HepG2 (cell line): ENCODE data around the gene CFAP70. TPM values are rescaled to one million over a fixed set of nuclear protein-coding genes. Genes with fewer than 3 reads are reported as not detected.

Experiments
- CHD2 ChIP-seq: IDR thresholded peaks from 2 replicates; pipeline ENCODE4 v1.6.1; 2011; ENCODE audit warnings: low read depth, low read length, improper control_type of control experiment
- HCFC1 ChIP-seq: fragments of 150-350 bp; IDR thresholded peaks from 2 replicates; pipeline ENCODE4 v1.6.1; 2014; ENCODE audit warnings: low read depth, low read length
- IKZF5 ChIP-seq: IDR thresholded peaks from 2 replicates; pipeline ENCODE4 v1.6.1; 2018; ENCODE audit warnings: missing genetic modification reagents, mild to moderate bottlenecking, missing compliant biosample characterization
- KDM2A ChIP-seq: sonication (generic); formaldehyde crosslinking; IDR thresholded peaks from 2 replicates; pipeline ENCODE4 v1.4.0; 2020; ENCODE audit warnings: low read depth, missing genetic modification reagents, borderline replicate concordance
- MIXL1 ChIP-seq: IDR thresholded peaks from 2 replicates; pipeline ENCODE4 v1.6.1; 2016
- NFE2 ChIP-seq: sonication (generic); formaldehyde crosslinking; IDR thresholded peaks from 2 replicates; pipeline ENCODE4 v1.4.0; 2020; ENCODE audit warnings: missing genetic modification reagents
- NFIB ChIP-seq: sonication (generic); formaldehyde crosslinking; IDR thresholded peaks from 2 replicates; pipeline ENCODE4 v1.9.0; 2021; ENCODE audit warnings: missing genetic modification reagents, mild to moderate bottlenecking, borderline replicate concordance
- U2AF1 ChIP-seq: fragments of 200-400 bp; formaldehyde crosslinking; optimal IDR thresholded peaks from 2 replicates; pipeline ENCODE3; 2017; ENCODE audit warnings: mild to moderate bottlenecking, low read depth, low read length
- YY1 ChIP-seq: IDR thresholded peaks from 2 replicates; pipeline ENCODE4 v1.6.1; 2011; ENCODE audit warnings: low read length, low read depth, moderate library complexity, mild to moderate bottlenecking; ENCODE audit not compliant: insufficient read depth, insufficient replicate concordance
- ZNF275 ChIP-seq: sonication (generic); formaldehyde crosslinking; IDR thresholded peaks from 2 replicates; pipeline ENCODE4 v1.8.0; 2022; ENCODE audit warnings: missing genetic modification reagents, mild to moderate bottlenecking, inconsistent platforms, borderline replicate concordance
- ZNF326 ChIP-seq: sonication (generic); formaldehyde crosslinking; IDR thresholded peaks from 2 replicates; pipeline ENCODE4 v1.4.0; 2020; ENCODE audit warnings: missing genetic modification reagents, borderline replicate concordance
- ZNF598 ChIP-seq: sonication (generic); formaldehyde crosslinking; IDR thresholded peaks from 2 replicates; pipeline ENCODE4 v1.5.1; 2020; ENCODE audit warnings: mild to moderate bottlenecking, missing genetic modification reagents, borderline replicate concordance
- ZZZ3 ChIP-seq: sonication (generic); formaldehyde crosslinking; IDR thresholded peaks from 2 replicates; pipeline ENCODE4 v1.4.0; 2020; ENCODE audit warnings: missing genetic modification reagents, mild to moderate bottlenecking, borderline replicate concordance
- polyA plus RNA-seq, 8 experiments: library from polyadenylated mRNA; depleted of rRNA in 3 of 8; stranded (reverse) in 7 of 8; unstranded in 1 of 8; fragments of >200 nt; fragmentation: Illumina TruSeq in 4 of 8; extraction: Trizol in 4 of 8; gene quantifications; 2 replicates each; pipeline versions ENCODE4 v1.2.1 to v1.2.3, GENCODE V29; 2011 to 2016; ENCODE audit warnings: low read depth in 4 of 8, missing spikeins in 1 of 8, mixed read lengths in 1 of 8; ENCODE audit not compliant: insufficient read depth in 1 of 8
- total RNA-seq, 5 experiments: library from RNA; depleted of rRNA; stranded (reverse); fragments of >200 nt; fragmentation: Illumina TruSeq; extraction: Trizol; gene quantifications; 2 replicates each; pipeline ENCODE4 v1.2.3, GENCODE V29; 2016; ENCODE audit warnings: low read depth in 1 of 5
- TF ChIP-seq, protein P1 (sequence below): sonication (generic); formaldehyde crosslinking; IDR thresholded peaks from 2 replicates; pipeline ENCODE4 v1.5.1; 2020; ENCODE audit warnings: mild to moderate bottlenecking, missing genetic modification reagents, moderate library complexity
- TF ChIP-seq, protein P2 (sequence below): sonication (generic); formaldehyde crosslinking; IDR thresholded peaks from 2 replicates; pipeline ENCODE4 v1.5.0; 2020; ENCODE audit warnings: missing genetic modification reagents
- TF ChIP-seq, protein P3 (sequence below): sonication (generic); formaldehyde crosslinking; IDR thresholded peaks from 2 replicates; pipeline ENCODE4 v1.5.0; 2020; ENCODE audit warnings: mild to moderate bottlenecking, missing genetic modification reagents, borderline replicate concordance

The CFAP70 gene
- total and polyA plus RNA-seq, 2 of the 13 experiments (the other 11 are each of a cell fraction or from before 2014, with no cell fraction given) = 0.27 to 0.38 TPM

DNA sequence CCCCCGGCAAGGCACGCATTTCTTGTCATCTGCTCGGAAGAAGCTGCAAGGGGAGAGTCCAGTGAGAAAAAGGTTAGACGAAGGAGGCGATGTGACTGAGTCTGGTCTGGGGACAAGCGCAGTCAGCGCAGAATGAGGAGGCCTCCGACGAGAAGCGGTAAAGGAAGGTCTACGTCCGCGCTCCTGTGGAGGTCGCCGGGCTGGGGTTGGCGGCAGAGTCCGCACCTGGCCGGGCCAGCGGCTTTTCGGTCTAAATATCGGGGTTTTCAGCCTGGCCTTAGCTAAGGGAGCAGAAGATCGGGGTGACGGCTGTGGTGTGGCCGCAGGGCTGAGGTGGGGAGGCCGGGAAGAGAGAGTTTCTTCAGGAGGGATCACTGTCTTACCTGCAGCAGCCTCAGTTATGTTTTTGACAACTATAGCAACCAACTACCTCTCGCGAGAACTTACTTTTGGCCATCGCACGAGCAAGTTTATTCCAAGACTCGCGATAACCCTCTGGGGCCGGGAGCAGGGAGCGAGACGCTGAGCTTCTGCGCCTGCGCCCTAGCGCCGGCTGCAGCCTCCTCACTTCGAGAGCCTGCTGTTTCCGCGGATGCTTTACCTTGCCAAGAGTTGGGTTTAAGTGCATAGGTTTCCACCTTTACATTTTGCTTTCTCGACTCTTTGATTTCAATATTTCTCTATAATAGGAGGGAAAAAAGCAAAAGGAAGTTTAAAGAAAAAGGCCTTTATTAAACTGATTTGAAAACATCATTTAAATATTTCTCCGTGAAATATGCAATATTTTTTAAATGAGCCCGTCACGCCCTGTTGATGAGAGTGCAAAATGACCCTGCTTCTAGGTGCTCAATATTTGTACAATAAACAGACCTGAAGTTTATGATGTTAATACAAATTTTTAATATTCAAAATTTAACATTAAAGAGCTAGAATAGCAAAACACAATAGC, at the start of gene CFAP70 (continued):
- TF ChIP-seq, protein P1, sequence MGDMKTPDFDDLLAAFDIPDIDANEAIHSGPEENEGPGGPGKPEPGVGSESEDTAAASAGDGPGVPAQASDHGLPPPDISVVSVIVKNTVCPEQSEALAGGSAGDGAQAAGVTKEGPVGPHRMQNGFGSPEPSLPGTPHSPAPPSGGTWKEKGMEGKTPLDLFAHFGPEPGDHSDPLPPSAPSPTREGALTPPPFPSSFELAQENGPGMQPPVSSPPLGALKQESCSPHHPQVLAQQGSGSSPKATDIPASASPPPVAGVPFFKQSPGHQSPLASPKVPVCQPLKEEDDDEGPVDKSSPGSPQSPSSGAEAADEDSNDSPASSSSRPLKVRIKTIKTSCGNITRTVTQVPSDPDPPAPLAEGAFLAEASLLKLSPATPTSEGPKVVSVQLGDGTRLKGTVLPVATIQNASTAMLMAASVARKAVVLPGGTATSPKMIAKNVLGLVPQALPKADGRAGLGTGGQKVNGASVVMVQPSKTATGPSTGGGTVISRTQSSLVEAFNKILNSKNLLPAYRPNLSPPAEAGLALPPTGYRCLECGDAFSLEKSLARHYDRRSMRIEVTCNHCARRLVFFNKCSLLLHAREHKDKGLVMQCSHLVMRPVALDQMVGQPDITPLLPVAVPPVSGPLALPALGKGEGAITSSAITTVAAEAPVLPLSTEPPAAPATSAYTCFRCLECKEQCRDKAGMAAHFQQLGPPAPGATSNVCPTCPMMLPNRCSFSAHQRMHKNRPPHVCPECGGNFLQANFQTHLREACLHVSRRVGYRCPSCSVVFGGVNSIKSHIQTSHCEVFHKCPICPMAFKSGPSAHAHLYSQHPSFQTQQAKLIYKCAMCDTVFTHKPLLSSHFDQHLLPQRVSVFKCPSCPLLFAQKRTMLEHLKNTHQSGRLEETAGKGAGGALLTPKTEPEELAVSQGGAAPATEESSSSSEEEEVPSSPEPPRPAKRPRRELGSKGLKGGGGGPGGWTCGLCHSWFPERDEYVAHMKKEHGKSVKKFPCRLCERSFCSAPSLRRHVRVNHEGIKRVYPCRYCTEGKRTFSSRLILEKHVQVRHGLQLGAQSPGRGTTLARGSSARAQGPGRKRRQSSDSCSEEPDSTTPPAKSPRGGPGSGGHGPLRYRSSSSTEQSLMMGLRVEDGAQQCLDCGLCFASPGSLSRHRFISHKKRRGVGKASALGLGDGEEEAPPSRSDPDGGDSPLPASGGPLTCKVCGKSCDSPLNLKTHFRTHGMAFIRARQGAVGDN = peak; percentile 82
- TF ChIP-seq IKZF5 = no peak
- no peak for TF ChIP-seq U2AF1
- TF ChIP-seq, protein P2, sequence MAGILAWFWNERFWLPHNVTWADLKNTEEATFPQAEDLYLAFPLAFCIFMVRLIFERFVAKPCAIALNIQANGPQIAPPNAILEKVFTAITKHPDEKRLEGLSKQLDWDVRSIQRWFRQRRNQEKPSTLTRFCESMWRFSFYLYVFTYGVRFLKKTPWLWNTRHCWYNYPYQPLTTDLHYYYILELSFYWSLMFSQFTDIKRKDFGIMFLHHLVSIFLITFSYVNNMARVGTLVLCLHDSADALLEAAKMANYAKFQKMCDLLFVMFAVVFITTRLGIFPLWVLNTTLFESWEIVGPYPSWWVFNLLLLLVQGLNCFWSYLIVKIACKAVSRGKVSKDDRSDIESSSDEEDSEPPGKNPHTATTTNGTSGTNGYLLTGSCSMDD (CRISPR knock-in tag) = no peak
- TF ChIP-seq NFIB (CRISPR knock-in tag) = no peak
- TF ChIP-seq ZNF598 = no peak
- TF ChIP-seq KDM2A (CRISPR knock-in tag) = peak; percentile 91
- TF ChIP-seq ZNF326 (CRISPR knock-in tag) = no peak
- TF ChIP-seq MIXL1 (CRISPR knock-in tag) = 0 out of 2 replicates have a peak, but pooled peaks have one; percentile 20
- TF ChIP-seq ZNF275 (CRISPR knock-in tag) = no peak; the same call in 1 of the 2 replicates
- 0 out of 2 replicates have a peak, but pooled peaks have one; percentile 7 for TF ChIP-seq HCFC1
- TF ChIP-seq, protein P3, sequence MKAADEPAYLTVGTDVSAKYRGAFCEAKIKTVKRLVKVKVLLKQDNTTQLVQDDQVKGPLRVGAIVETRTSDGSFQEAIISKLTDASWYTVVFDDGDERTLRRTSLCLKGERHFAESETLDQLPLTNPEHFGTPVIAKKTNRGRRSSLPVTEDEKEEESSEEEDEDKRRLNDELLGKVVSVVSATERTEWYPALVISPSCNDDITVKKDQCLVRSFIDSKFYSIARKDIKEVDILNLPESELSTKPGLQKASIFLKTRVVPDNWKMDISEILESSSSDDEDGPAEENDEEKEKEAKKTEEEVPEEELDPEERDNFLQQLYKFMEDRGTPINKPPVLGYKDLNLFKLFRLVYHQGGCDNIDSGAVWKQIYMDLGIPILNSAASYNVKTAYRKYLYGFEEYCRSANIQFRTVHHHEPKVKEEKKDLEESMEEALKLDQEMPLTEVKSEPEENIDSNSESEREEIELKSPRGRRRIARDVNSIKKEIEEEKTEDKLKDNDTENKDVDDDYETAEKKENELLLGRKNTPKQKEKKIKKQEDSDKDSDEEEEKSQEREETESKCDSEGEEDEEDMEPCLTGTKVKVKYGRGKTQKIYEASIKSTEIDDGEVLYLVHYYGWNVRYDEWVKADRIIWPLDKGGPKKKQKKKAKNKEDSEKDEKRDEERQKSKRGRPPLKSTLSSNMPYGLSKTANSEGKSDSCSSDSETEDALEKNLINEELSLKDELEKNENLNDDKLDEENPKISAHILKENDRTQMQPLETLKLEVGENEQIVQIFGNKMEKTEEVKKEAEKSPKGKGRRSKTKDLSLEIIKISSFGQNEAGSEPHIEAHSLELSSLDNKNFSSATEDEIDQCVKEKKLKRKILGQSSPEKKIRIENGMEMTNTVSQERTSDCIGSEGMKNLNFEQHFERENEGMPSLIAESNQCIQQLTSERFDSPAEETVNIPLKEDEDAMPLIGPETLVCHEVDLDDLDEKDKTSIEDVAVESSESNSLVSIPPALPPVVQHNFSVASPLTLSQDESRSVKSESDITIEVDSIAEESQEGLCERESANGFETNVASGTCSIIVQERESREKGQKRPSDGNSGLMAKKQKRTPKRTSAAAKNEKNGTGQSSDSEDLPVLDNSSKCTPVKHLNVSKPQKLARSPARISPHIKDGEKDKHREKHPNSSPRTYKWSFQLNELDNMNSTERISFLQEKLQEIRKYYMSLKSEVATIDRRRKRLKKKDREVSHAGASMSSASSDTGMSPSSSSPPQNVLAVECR (CRISPR knock-in tag) = peak; percentile 76; the same call in 1 of the 2 replicates
- TF ChIP-seq CHD2 = peak; percentile 98
- TF ChIP-seq YY1 = peak; percentile 32
- no peak for TF ChIP-seq ZZZ3 (CRISPR knock-in tag)
- TF ChIP-seq NFE2 (CRISPR knock-in tag) = no peak
